K562 (cell line): ENCODE measurements around the gene APOBEC3C. TPM values are rescaled to one million over a fixed set of nuclear protein-coding genes. Genes with fewer than 3 reads are reported as not detected.

ENCODE experiments used
- CHCHD3 ChIP-seq: fragments of 250-450 bp; sonication (Bioruptor Pico); IDR thresholded peaks from 2 replicates; pipeline ENCODE4 v2.1.2; 2022; ENCODE audit warnings: mild to moderate bottlenecking
- EGR1 ChIP-seq: fragments of 450-650 bp; conservative IDR thresholded peaks from 2 replicates; pipeline ENCODE4 v1.6.1; 2017; ENCODE audit warnings: mild to moderate bottlenecking
- GATAD2A ChIP-seq: fragments of 450-650 bp; IDR thresholded peaks from 2 replicates; pipeline ENCODE4 v1.6.1; 2017
- JUN ChIP-seq, 2 experiments: sonication (generic) in 1 of 2; formaldehyde crosslinking in 1 of 2; IDR thresholded peaks; 2 replicates each; pipeline versions ENCODE4 v1.6.1 to v1.8.0; 2012 to 2022; ENCODE audit warnings: borderline replicate concordance in 2 of 2, mild to moderate bottlenecking in 2 of 2, improper control_type of control experiment in 1 of 2, low read depth in 1 of 2, low read length in 1 of 2, missing genetic modification reagents in 1 of 2
- NR2C1 ChIP-seq, 2 experiments: fragments of 450-650 bp; IDR thresholded peaks; 2 replicates each; pipeline ENCODE4 v1.6.1; 2017; ENCODE audit warnings: mild to moderate bottlenecking in 2 of 2, antibody characterized with exemption in 1 of 2, inconsistent platforms in 1 of 2, missing compliant biosample characterization in 1 of 2, missing genetic modification characterization in 1 of 2
- PML ChIP-seq: IDR thresholded peaks from 2 replicates; pipeline ENCODE4 v1.6.1; 2012; ENCODE audit warnings: low read length, inconsistent platforms
- PPARD ChIP-seq: fragments of 250-450 bp; sonication (Bioruptor Pico); IDR thresholded peaks from 2 replicates; pipeline ENCODE4 v1.8.0; 2022; ENCODE audit warnings: inconsistent platforms, mild to moderate bottlenecking, moderate library complexity
- RBBP5 ChIP-seq: fragments of 200-600 bp; sonication (generic); IDR thresholded peaks from 2 replicates; pipeline ENCODE4 v1.6.1; 2012; ENCODE audit warnings: borderline replicate concordance, mild to moderate bottlenecking, low read length, control low read depth, inconsistent platforms; ENCODE audit not compliant: insufficient read depth, poor library complexity, severe bottlenecking
- RBM25 ChIP-seq: fragments of 200-400 bp; formaldehyde crosslinking; IDR thresholded peaks from 2 replicates; pipeline ENCODE4 v1.6.1; 2018; ENCODE audit warnings: low read length, low read depth, moderate library complexity; ENCODE audit not compliant: severe bottlenecking
- SMAD3 ChIP-seq: fragments of 450-650 bp; formaldehyde crosslinking; conservative IDR thresholded peaks from 2 replicates; pipeline ENCODE4 v1.4.0; 2020; ENCODE audit warnings: mild to moderate bottlenecking
- STAT5B ChIP-seq: fragments of 250-450 bp; sonication (Bioruptor Pico); IDR thresholded peaks from 2 replicates; pipeline ENCODE4 v1.8.0; 2021; ENCODE audit warnings: mild to moderate bottlenecking, inconsistent platforms
- ZNF232 ChIP-seq: sonication (generic); formaldehyde crosslinking; IDR thresholded peaks from 2 replicates; pipeline ENCODE4 v1.8.0; 2022; ENCODE audit warnings: mild to moderate bottlenecking, missing genetic modification reagents
- ZNF408 ChIP-seq: fragments of 250-450 bp; sonication (Bioruptor Pico); IDR thresholded peaks from 2 replicates; pipeline ENCODE4 v1.4.0; 2020; ENCODE audit warnings: low read depth, mild to moderate bottlenecking, moderate library complexity
- polyA plus RNA-seq, 8 experiments: library from polyadenylated mRNA; depleted of rRNA in 4 of 8; stranded (reverse) in 5 of 8; unstranded in 3 of 8; fragments of >200 nt; fragmentation: Nextera tagmentation in 2 of 8; fragmentation: Illumina TruSeq in 1 of 8; extraction: Ambion mirVana in 2 of 8; extraction: Trizol in 1 of 8; gene quantifications; 2 replicates each; pipeline versions ENCODE4 v1.2.1 to v1.2.3, GENCODE V29; 2011 to 2014; ENCODE audit warnings: inconsistent platforms in 1 of 8, missing spikeins in 1 of 8
- total RNA-seq, 7 experiments: library from RNA; depleted of rRNA in 6 of 7; stranded (reverse); fragments of >200 nt in 6 of 7; fragmentation: Illumina TruSeq in 2 of 7; extraction: Trizol in 2 of 7; gene quantifications; 2 replicates each; pipeline versions ENCODE4 v1.2.1 to v1.2.3, GENCODE V29; 2011 to 2021; ENCODE audit warnings: low replicate concordance in 1 of 7
- TF ChIP-seq, protein P1 (sequence below): fragments of 250-450 bp; sonication (Bioruptor Pico); IDR thresholded peaks from 2 replicates; pipeline ENCODE4 v1.4.0; 2020; ENCODE audit warnings: mild to moderate bottlenecking, moderate library complexity
- TF ChIP-seq, protein P2 (sequence below): IDR thresholded peaks from 3 replicates; pipeline ENCODE4 v1.6.1; 2011; ENCODE audit warnings: borderline replicate concordance, mild to moderate bottlenecking, moderate library complexity; ENCODE audit not compliant: insufficient read length; ENCODE audit errors: extremely low read depth
- TF ChIP-seq, protein P3 (sequence below): fragments of 150-350 bp; conservative IDR thresholded peaks from 2 replicates; pipeline ENCODE4 v1.6.1; 2014; ENCODE audit warnings: low read length

Gene APOBEC3C
- total and polyA plus RNA-seq, 9 of the 15 experiments (the other 6 are each of a cell fraction or from before 2014, with no cell fraction given), result 12.4 to 285 (median 55.5) TPM

DNA sequence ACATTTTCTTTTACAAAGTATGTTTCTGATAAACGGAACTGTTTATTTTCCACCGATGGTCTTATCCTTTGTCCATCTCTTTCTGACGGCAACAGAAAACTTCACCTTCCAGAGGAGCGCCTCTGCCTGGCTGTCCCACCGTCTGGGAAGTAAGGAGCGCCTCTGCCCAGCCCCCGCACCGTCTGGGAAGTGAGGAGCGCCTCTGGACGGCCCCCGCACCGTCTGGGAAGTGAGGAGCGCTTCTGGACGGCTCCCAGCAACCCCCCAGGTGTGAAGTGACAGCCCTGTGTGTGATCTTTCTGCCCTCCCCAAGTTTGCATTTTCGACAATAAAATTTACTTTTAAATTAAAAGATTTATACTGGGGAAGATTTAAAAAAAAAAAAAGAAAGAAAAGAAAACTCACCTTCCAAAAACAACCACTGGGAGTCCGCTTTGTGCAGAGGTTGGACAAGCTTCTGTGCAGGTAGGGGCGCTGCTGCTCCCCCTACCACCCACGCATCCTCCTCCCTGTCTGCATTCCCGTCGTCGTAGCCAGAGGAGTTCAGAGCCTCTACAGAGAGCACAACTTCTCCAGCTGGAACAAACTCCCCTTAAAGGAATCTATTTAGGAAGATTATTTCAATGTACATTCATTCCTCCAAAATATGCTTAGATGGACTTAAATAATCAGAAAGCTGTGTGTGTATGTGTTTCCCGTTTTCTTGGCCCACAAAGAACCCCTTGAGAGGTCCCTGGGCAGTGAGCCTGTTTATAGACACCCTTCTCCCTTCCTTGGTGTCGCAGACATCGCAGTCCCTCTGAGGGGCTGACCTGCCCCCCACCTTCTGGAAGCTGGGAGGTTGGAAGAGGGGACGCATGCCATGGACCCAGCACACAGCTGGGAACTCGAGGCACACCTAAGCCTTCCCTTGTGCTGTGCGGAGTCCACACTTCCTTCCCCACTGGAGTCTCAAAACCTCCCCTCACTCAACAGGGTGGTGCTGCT, 32.8 kb upstream of the APOBEC3C start (continued):
- TF ChIP-seq GATAD2A (no peak), CHCHD3 (CRISPR knock-in tag) (no peak), NR2C1 (IDR thresholded peaks at IDR 0.05) (no peak), NR2C1 (tag; IDR thresholded peaks at IDR 0.05) (no peak), PPARD (CRISPR knock-in tag) (no peak), ZNF408 (no peak), PML (no peak), JUN (IDR thresholded peaks at IDR 0.05; ENCODE audit: borderline replicate concordance, low read depth, low read length) (no peak), JUN (CRISPR knock-in tag; IDR thresholded peaks at IDR 0.05; ENCODE audit: borderline replicate concordance) (no peak), STAT5B (CRISPR knock-in tag) (no peak), ZNF232 (CRISPR knock-in tag) (no peak), RBBP5 (no peak), RBM25 (no peak), EGR1 (peak; percentile 96), SMAD3 (no peak)
- TF ChIP-seq, protein P1, sequence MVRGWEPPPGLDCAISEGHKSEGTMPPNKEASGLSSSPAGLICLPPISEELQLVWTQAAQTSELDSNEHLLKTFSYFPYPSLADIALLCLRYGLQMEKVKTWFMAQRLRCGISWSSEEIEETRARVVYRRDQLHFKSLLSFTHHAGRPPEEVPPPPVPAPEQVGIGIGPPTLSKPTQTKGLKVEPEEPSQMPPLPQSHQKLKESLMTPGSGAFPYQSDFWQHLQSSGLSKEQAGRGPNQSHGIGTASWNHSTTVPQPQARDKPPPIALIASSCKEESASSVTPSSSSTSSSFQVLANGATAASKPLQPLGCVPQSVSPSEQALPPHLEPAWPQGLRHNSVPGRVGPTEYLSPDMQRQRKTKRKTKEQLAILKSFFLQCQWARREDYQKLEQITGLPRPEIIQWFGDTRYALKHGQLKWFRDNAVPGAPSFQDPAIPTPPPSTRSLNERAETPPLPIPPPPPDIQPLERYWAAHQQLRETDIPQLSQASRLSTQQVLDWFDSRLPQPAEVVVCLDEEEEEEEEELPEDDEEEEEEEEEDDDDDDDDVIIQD, result no peak
- TF ChIP-seq, protein P2, sequence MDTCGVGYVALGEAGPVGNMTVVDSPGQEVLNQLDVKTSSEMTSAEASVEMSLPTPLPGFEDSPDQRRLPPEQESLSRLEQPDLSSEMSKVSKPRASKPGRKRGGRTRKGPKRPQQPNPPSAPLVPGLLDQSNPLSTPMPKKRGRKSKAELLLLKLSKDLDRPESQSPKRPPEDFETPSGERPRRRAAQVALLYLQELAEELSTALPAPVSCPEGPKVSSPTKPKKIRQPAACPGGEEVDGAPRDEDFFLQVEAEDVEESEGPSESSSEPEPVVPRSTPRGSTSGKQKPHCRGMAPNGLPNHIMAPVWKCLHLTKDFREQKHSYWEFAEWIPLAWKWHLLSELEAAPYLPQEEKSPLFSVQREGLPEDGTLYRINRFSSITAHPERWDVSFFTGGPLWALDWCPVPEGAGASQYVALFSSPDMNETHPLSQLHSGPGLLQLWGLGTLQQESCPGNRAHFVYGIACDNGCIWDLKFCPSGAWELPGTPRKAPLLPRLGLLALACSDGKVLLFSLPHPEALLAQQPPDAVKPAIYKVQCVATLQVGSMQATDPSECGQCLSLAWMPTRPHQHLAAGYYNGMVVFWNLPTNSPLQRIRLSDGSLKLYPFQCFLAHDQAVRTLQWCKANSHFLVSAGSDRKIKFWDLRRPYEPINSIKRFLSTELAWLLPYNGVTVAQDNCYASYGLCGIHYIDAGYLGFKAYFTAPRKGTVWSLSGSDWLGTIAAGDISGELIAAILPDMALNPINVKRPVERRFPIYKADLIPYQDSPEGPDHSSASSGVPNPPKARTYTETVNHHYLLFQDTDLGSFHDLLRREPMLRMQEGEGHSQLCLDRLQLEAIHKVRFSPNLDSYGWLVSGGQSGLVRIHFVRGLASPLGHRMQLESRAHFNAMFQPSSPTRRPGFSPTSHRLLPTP, result no peak
- TF ChIP-seq, protein P3, sequence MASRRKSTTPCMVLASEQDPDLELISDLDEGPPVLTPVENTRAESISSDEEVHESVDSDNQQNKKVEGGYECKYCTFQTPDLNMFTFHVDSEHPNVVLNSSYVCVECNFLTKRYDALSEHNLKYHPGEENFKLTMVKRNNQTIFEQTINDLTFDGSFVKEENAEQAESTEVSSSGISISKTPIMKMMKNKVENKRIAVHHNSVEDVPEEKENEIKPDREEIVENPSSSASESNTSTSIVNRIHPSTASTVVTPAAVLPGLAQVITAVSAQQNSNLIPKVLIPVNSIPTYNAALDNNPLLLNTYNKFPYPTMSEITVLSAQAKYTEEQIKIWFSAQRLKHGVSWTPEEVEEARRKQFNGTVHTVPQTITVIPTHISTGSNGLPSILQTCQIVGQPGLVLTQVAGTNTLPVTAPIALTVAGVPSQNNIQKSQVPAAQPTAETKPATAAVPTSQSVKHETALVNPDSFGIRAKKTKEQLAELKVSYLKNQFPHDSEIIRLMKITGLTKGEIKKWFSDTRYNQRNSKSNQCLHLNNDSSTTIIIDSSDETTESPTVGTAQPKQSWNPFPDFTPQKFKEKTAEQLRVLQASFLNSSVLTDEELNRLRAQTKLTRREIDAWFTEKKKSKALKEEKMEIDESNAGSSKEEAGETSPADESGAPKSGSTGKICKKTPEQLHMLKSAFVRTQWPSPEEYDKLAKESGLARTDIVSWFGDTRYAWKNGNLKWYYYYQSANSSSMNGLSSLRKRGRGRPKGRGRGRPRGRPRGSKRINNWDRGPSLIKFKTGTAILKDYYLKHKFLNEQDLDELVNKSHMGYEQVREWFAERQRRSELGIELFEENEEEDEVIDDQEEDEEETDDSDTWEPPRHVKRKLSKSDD, result no peak
